Activated CD4-positive, alpha-beta T cell treated with anti-CD3 and anti-CD28 coated beads, Interleukin-2, amount 10 ng/mL, durations not matched to agents 7 days and 5 days (primary cell): ENCODE results near the gene RBMS1. TPM values are rescaled to one million over a fixed set of nuclear protein-coding genes. Genes with fewer than 3 reads are reported as not detected.
A peak's percentile ranks its signal among the peaks of the same experiment; 100 is the strongest.

Experiments
- CTCF ChIA-PET: fragments of 350-600 bp; sonication (Branson Sonifier 250); formaldehyde crosslinking; loops from one replicate; lab custom pipeline; 2021; ENCODE audit warnings: antibody characterized with exemption; lab: Charles Lee
- POLR2A ChIA-PET: fragments of 350-600 bp; sonication (Branson Sonifier 250); formaldehyde crosslinking; loops from one replicate; lab custom pipeline; 2021; ENCODE audit warnings: antibody characterized with exemption; lab: Charles Lee
- DNase-seq: peaks from one replicate; pipeline ENCODE4 v3.0.0-alpha.2; 2020
- H3K27ac Mint-ChIP-seq: one replicate; pipeline ENCODE4 v1.8.0; 2021; ENCODE audit warnings: mild to moderate bottlenecking, moderate library complexity, mixed read lengths
- H3K27me3 Mint-ChIP-seq: one replicate; pipeline ENCODE4 v1.8.0; 2021; ENCODE audit warnings: mixed read lengths
- H3K36me3 Mint-ChIP-seq: one replicate; pipeline ENCODE4 v1.8.0; 2021; ENCODE audit warnings: low read depth, mixed read lengths
- H3K4me1 Mint-ChIP-seq: one replicate; pipeline ENCODE4 v1.8.0; 2021; ENCODE audit warnings: mixed read lengths
- H3K4me3 Mint-ChIP-seq: one replicate; pipeline ENCODE4 v1.8.0; 2021; ENCODE audit warnings: mild to moderate bottlenecking, moderate library complexity, mixed read lengths
- H3K9me3 Mint-ChIP-seq: one replicate; pipeline ENCODE4 v1.8.0; 2021; ENCODE audit warnings: mixed read lengths
- total RNA-seq, 2 experiments: library from RNA; stranded (reverse); gene quantifications; one replicate each; pipeline ENCODE4 v1.2.3, GENCODE V29; 2021

The RBMS1 gene
- total RNA-seq, 2 experiments from 2014 or later: 84.4 to 100 TPM

DNA sequence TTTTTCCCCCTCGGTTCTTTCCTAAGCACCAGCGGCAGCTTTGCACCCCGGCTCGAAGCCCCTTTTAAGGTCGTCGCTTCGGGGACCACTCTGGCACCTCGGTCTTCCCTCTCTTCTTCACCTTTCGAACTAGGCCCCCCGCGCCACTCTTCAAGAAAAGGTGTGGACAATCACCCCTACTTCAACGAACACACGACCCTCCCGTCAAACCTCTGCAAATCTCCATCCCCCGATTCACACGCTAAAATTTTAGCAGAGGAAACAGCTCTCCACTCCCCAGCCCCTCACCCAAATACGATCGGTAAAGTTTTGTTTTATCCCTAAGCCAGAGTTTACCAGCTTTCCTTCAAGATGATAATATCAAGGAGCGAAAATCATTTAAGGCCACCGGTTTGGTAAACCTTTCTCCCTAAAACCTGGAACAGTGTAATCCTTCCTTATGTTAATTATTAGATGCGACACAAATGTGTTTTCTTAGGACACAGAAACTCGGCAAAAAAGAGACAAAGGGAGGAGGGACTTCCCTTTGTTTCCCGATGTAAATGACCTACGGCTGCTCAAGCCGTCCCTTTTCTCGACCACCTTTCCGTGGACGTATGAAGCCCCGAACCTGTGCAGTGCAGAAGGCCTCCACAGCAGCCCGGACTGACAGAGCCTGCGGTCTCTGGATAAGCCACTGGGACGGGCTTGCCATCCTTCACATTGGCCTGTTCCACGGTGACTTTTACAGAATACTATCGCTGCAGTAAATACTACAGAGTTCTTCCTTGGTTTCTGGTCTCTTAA lies 85.2 kb downstream of the RBMS1 start:
- Mint-ChIP-seq H3K36me3 (peaks cover 38% of the 10 kb centered on the region), H3K4me3 (peak overlapping the region; percentile 76), H3K4me1 (peaks cover 81% of the 10 kb centered on the region), H3K27me3 (no peaks in the 10 kb centered on the region), H3K9me3 (no peaks in the 10 kb centered on the region), H3K27ac (peak overlapping the region; percentile 91)
- CTCF ChIA-PET: interaction anchor here (0.5 to 1.1 kb wide), 3 partner anchors 21 to 85 kb away, joined by 3 to 5 read pairs (median 4); no protein-coding TSS in a partner anchor
- POLR2A ChIA-PET: no interaction called here
- no peak for DNase-seq

- peak; percentile 64 for DNase-seq
- H3K36me3 Mint-ChIP-seq: peaks cover 43% of the 10 kb centered on the region
- peak overlapping the region; percentile 95 for H3K27ac Mint-ChIP-seq
- no peaks in the 10 kb centered on the region for H3K27me3 Mint-ChIP-seq
- H3K9me3 Mint-ChIP-seq: no peaks in the 10 kb centered on the region
- CTCF ChIA-PET: interaction anchor here (0.5 to 2.7 kb wide), 6 partner anchors 11 to 643 kb away, joined by 3 to 6 read pairs (median 4); no protein-coding TSS in a partner anchor
- peak overlapping the region; percentile 95 for H3K4me3 Mint-ChIP-seq
- POLR2A ChIA-PET: interaction anchor here (0.6 kb wide), 1 partner anchor 11 kb away, joined by 3 read pairs; no protein-coding TSS in a partner anchor
- H3K4me1 Mint-ChIP-seq: peaks cover 81% of the 10 kb centered on the region
These were observed 86.0 kb downstream of the RBMS1 start for GRCh38 chr2:160407393-160408172.

DNA sequence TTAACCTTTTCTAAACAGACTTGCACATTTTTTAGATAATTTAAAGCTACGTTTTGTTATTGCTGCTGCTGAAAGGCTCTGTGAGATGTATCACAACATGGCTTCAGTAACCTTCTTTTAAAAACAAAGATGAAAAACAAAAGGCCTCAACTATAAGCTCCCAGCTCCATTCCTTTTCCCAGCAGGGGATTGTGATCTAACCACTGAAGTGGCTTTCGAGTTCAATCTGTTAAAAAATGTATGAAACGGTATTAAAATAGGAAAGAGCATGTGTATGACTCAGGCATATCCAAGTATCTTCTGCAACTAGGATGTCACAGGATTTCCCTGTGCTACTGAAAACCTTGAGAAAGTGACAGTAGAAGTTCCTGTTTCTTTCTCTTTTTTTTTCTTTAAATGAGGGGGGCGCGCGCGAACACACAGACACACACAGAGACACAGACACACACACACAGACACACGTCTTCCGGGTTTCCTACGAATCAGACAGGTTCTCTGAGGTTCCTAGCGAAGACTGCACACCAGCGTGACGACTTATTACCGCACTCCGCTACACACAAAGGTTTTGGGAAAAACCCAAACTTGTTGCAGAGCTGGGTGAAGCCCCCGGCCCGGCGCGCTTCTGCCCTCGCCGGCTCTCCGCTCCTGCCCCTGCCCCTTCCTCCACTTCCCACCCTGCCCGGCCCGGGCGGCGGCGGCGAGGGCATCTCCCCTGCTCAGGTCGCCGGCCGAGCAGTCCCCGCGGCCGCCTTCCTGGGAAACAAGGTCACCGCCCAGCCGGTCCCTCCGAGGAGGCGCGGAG lies 86.8 kb downstream of the RBMS1 start:
- DNase-seq: peak; percentile 80
- Mint-ChIP-seq H3K4me3 (peak overlapping the region; percentile 95), H3K4me1 (peaks cover 81% of the 10 kb centered on the region), H3K27me3 (no peaks in the 10 kb centered on the region), H3K27ac (peak overlapping the region; percentile 95), H3K36me3 (peaks cover 46% of the 10 kb centered on the region), H3K9me3 (no peaks in the 10 kb centered on the region)
- CTCF ChIA-PET: interaction anchor here (0.6 to 2.7 kb wide), 8 partner anchors 10 to 669 kb away, joined by 3 to 6 read pairs (median 3); no protein-coding TSS in a partner anchor
- POLR2A ChIA-PET: interaction anchor here (0.6 kb wide), 1 partner anchor 12 kb away, joined by 3 read pairs; no protein-coding TSS in a partner anchor

- Mint-ChIP-seq H3K36me3 (peaks cover 46% of the 10 kb centered on the region), H3K27me3 (no peaks in the 10 kb centered on the region), H3K27ac (peak overlapping the region; percentile 87), H3K4me3 (peak overlapping the region; percentile 95), H3K9me3 (no peaks in the 10 kb centered on the region), H3K4me1 (peaks cover 74% of the 10 kb centered on the region)
- ChIA-PET CTCF (interaction anchor here (1.2 to 2.7 kb wide), 3 partner anchors 23 to 67 kb away, joined by 3 to 6 read pairs (median 4); no protein-coding TSS in a partner anchor), POLR2A (no interaction called here)
- DNase-seq: no peak
These were observed 88.3 kb downstream of the RBMS1 start for GRCh38 chr2:160405077-160405867.

- Mint-ChIP-seq H3K27ac (peak overlapping the region; percentile 3), H3K36me3 (peaks cover 41% of the 10 kb centered on the region), H3K4me3 (peak overlapping the region; percentile 13), H3K9me3 (no peaks in the 10 kb centered on the region), H3K4me1 (peaks cover 58% of the 10 kb centered on the region), H3K27me3 (no peaks in the 10 kb centered on the region)
- POLR2A ChIA-PET: no interaction called here
- CTCF ChIA-PET: interaction anchor here (0.5 to 1.2 kb wide), 4 partner anchors 24 to 131 kb away, joined by 3 to 5 read pairs (median 4); no protein-coding TSS in a partner anchor
- no peak for DNase-seq
These were observed 90.3 kb downstream of the RBMS1 start for GRCh38 chr2:160402997-160403979.

DNA sequence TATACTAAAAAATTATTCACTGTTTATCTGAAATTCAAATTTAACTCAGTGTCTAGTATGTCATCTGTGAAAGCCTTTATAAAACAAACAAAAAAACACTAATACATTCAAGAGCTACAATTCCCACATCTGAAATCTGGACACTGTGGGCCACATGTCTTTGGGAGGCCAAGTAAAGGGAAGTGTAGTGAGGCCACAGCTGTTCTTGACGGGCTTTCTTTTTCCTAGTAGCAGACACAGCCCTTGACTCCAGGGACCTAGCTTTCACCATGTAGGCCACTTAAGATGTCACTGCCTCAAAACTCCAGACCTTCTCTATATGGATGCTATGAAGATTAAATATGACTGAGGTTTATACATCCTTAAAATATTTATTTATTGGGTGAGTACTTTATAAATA lies 91.1 kb downstream of the RBMS1 start:
- peaks cover 54% of the 10 kb centered on the region for H3K4me1 Mint-ChIP-seq
- POLR2A ChIA-PET: no interaction called here
- no peak overlapping the region for H3K4me3 Mint-ChIP-seq
- CTCF ChIA-PET: no interaction called here
- no peak overlapping the region for H3K27ac Mint-ChIP-seq
- no peak for DNase-seq
- no peaks in the 10 kb centered on the region for H3K9me3 Mint-ChIP-seq
- H3K27me3 Mint-ChIP-seq: no peaks in the 10 kb centered on the region
- peaks cover 37% of the 10 kb centered on the region for H3K36me3 Mint-ChIP-seq

DNA sequence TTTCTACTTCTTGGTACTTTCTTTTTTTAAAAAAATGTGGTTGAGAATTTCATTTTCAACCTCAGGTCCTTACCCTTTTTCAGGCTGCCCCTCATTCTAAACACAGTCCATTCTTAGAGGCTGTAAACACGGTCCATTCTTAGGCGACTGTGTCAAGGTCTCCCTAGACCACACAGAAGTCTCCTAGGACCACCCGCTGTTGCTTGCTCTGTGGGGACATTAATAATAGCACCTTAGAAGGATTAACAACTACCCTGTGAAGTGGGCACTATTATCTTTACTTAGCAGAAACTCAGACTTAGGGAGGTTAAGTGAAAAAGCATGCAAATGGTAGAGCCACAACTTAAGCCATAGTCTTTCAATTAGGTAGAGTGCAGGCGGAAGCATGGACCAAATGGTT lies 91.7 kb downstream of the RBMS1 start:
- no peaks in the 10 kb centered on the region for H3K9me3 Mint-ChIP-seq
- CTCF ChIA-PET: no interaction called here
- no peaks in the 10 kb centered on the region for H3K27me3 Mint-ChIP-seq
- H3K36me3 Mint-ChIP-seq: peaks cover 37% of the 10 kb centered on the region
- peaks cover 54% of the 10 kb centered on the region for H3K4me1 Mint-ChIP-seq
- no peak overlapping the region for H3K4me3 Mint-ChIP-seq
- no peak for DNase-seq
- POLR2A ChIA-PET: no interaction called here
- H3K27ac Mint-ChIP-seq: no peak overlapping the region

DNA sequence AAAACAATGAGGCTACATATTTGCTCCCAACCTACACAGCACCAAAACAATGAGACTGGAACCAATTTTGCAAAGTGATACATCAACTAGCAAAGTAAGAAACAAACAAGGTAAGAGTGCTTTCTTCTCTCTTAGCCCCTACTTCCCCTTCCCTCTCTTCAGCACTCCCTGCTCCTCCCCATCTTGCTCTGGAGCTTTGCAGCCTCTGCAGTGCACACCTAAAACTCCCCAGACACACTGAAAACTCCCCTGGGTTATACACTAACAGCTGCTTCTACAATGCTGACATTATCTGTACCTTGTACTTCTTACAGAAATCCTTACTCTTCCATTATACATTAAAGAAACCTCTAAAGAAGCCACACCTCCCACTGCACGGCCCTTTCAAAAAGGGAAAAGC lies 93.7 kb downstream of the RBMS1 start:
- Mint-ChIP-seq H3K9me3 (no peaks in the 10 kb centered on the region), H3K27ac (no peak overlapping the region), H3K4me3 (no peak overlapping the region), H3K27me3 (no peaks in the 10 kb centered on the region), H3K4me1 (peaks cover 49% of the 10 kb centered on the region), H3K36me3 (peaks cover 32% of the 10 kb centered on the region)
- ChIA-PET POLR2A (no interaction called here), CTCF (interaction anchor here (0.6 to 0.9 kb wide), 2 partner anchors 29 to 65 kb away, joined by 3 read pairs; no protein-coding TSS in a partner anchor)
- no peak for DNase-seq

DNA sequence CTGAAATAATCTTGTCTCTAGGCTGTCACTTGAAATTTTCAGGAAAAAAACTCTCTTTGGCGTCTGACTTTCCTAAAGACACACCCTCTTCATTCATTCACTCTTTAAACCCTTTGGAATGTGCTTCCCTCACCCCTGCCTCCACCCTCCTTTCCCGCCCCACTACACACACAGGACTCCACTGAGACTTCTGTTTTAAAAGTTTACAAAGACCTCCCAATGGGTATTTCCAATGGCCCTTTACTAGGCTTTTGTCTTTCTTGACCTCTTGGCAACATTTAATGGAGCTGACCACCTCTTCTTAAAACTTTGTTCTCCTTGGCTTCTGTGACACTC lies 96.1 kb downstream of the RBMS1 start:
- no peaks in the 10 kb centered on the region for H3K27me3 Mint-ChIP-seq
- ChIA-PET POLR2A (no interaction called here), CTCF (interaction anchor here (0.5 kb wide), 1 partner anchor 87 kb away, joined by 3 read pairs; no protein-coding TSS in a partner anchor)
- H3K27ac Mint-ChIP-seq: no peak overlapping the region
- H3K4me1 Mint-ChIP-seq: peaks cover 50% of the 10 kb centered on the region
- H3K4me3 Mint-ChIP-seq: no peak overlapping the region
- DNase-seq: no peak
- peaks cover 29% of the 10 kb centered on the region for H3K36me3 Mint-ChIP-seq
- H3K9me3 Mint-ChIP-seq: no peaks in the 10 kb centered on the region

DNA sequence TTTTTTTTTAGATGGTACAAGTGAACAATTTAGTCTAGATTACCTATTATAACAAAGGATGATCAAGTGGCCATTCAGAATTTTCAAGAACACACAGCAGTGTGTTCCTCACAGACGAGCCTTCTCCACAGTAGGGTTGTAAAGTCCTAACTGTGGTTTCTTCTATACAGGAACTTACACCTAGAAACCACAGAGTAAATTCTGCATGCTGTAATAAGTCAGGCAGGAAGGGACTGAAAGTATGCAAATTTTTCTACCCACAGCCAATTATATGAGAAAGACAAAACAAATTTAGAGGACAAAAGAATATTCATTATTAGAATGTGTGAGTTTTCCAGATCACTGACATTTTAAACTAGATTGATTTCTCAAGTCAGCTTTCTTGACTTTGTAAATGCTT lies 99.5 kb downstream of the RBMS1 start:
- H3K4me3 Mint-ChIP-seq: peak overlapping the region; percentile 56
- H3K4me1 Mint-ChIP-seq: peaks cover 64% of the 10 kb centered on the region
- H3K36me3 Mint-ChIP-seq: peaks cover 40% of the 10 kb centered on the region
- H3K27me3 Mint-ChIP-seq: no peaks in the 10 kb centered on the region
- peak; percentile 32 for DNase-seq
- CTCF ChIA-PET: interaction anchor here (0.6 to 1.4 kb wide), 4 partner anchors 12 to 670 kb away, joined by 3 to 4 read pairs (median 4); no protein-coding TSS in a partner anchor
- H3K27ac Mint-ChIP-seq: peak overlapping the region; percentile 87
- POLR2A ChIA-PET: interaction anchor here (0.6 kb wide), 1 partner anchor 40 kb away, joined by 6 read pairs; no protein-coding TSS in a partner anchor
- H3K9me3 Mint-ChIP-seq: peaks cover 6% of the 10 kb centered on the region
